ENCODE results near the gene INTS11. TPM values are rescaled to one million over a fixed set of nuclear protein-coding genes. Genes with fewer than 3 reads are reported as not detected.

Gene INTS11
- polyA plus RNA-seq, 2 of the 4 experiments (the other 2 are of a cell fraction): 41.9 to 62.9 TPM

DNA sequence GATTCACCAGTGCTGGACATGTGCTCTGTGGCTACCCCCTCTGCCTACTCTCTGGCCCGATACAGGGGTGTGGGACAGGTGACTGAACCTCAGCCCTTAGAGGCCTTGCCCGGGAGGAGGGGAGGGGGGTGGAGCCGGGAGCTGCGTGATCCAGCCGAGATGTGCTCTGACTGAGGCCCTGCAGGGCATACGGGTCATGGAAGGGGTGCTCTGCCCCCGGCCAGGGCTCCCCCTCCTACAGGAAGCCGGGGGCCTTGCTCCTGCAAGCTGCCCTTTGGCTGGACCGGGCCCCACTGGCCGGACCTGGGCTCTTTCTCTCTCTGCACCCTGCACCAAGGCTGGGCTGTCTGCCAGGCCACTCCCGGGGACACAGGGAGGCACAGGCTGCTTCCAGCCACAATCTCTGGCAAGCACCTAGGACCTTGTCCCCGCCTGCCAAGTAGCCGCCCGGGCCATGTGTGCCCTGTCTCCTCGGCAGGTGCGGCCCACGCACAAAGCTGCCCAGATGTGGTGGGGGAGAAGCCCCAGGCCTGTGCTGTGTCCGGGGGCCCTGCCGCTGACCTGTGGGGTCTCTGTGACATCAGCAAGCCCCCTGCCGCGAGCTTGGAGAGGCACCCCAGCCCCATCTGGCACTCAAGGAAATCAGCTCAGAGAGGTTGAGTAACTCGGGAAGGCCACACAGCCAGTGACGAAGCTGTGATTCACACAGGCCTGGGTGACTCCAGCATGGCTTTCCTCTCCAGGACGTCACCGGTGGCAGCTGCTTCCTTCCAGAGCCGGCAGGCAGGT is 42.7 kb downstream of the INTS11 start:
- POLR2A ChIA-PET: interaction anchor here (1.0 to 1.2 kb wide), 2 partner anchors 8 to 11 kb away, joined by 3 to 5 read pairs; partner anchors contain the start of gene UBE2J2
- peak; percentile 40 to 61 for ATAC-seq
- peaks cover 8% of the 10 kb centered on the region; the same call in 2 of the 3 replicates for H3K4me1 ChIP-seq
- no peaks in the 10 kb centered on the region for H3K9me3 ChIP-seq
- H3K4me2 ChIP-seq: no peak overlapping the region
- peak overlapping the region in 1 of 2 experiments; percentile 10; a peak in 1 of 6 replicates for H3K27ac ChIP-seq
- FAIRE-seq: no peak
- CTCF ChIA-PET: interaction anchor here (1.3 to 3.3 kb wide), 2 partner anchors 9 to 159 kb away, joined by 4 to 15 read pairs; no protein-coding TSS in a partner anchor
- 37% methylated on average over 7 of the region's 26 CpGs for WGBS (ENCODE audit: missing lambda C conversion rate)
- TF ChIP-seq KDM5A (IDR thresholded peaks at IDR 0.05) (no peak), FOSL2 (IDR thresholded peaks at IDR 0.05) (no peak), FOSL2 (CRISPR knock-in tag; IDR thresholded peaks at IDR 0.05) (peak; percentile 63), CHD4 (IDR thresholded peaks at IDR 0.05; ENCODE audit: borderline replicate concordance) (no peak), ZFP36 (IDR thresholded peaks at IDR 0.05; ENCODE audit: borderline replicate concordance, partially characterized antibody) (peak; percentile 89)
- no peak overlapping the region for H3K4me3 ChIP-seq
- peak in 1 of 2 experiments; percentile 59 for DNase-seq (ENCODE audit: low read depth in 1 of 2, low spot score in 1 of 2)

DNA sequence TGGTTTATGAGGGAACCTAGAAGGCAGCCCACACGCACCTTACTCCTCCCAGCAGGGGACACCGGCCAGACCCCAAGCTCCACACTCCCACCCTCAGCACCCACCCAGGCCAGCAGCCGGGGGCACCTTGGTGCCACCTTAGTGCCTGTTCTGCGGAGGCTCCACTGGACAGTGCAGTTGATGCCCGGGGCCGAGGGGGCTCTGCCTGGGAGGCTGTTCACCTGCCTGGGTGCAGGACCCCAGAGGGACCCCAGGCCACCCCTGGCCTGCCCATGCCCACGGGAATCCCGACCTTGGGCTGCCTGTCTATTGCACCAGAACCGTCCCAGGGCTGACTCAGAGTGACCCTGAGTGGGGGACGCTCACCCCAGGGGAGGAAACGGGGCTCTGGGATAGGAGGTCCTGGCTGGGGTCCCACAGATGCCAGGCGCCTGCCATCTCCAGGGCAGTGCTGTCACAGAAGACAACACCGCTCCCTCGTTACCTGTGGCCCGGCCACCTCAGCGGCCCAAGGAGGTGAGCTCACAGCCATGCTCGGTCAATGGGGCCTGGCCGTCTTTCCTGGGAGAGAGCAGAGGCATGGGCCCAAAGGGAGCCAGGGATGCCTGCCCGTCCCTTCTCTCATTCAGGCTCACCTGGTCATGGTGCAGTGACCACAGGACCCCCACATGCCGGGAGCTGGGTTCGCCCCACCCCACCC is 43.5 kb downstream of the INTS11 start:
- H3K27ac ChIP-seq: no peak overlapping the region
- DNase-seq (ENCODE audit: low read depth in 1 of 2, low spot score in 1 of 2) (no peak), ATAC-seq (no peak), FAIRE-seq (no peak)
- ChIA-PET CTCF (interaction anchor here (1.3 kb wide), 1 partner anchor 10 kb away, joined by 4 read pairs; no protein-coding TSS in a partner anchor), POLR2A (no interaction called here)
- H3K4me1 ChIP-seq: peaks cover 8% of the 10 kb centered on the region; the same call in 2 of the 3 replicates
- H3K4me2 ChIP-seq: no peak overlapping the region
- WGBS (ENCODE audit: missing lambda C conversion rate): 77% methylated on average over 5 of the region's 21 CpGs
- TF ChIP-seq ZSCAN20 (CRISPR knock-in tag; IDR thresholded peaks at IDR 0.05) (no peak), POLR2A (IDR thresholded peaks at IDR 0.05; ENCODE audit: low read length) (no peak), RCOR1 (IDR thresholded peaks at IDR 0.05; ENCODE audit: low read depth, low read length) (no peak), SMC3 (IDR thresholded peaks at IDR 0.05) (no peak), FOSB (CRISPR knock-in tag; IDR thresholded peaks at IDR 0.05) (no peak), RARB (CRISPR knock-in tag; IDR thresholded peaks at IDR 0.05) (no peak), HEYL (CRISPR knock-in tag; IDR thresholded peaks at IDR 0.05) (no peak), CBX8 (IDR thresholded peaks at IDR 0.05) (no peak), EHMT2 (IDR thresholded peaks at IDR 0.05; ENCODE audit: low read depth) (no peak), REST (IDR thresholded peaks at IDR 0.05) (no peak), HOXA7 (CRISPR knock-in tag; IDR thresholded peaks at IDR 0.05) (no peak), HDAC2 (IDR thresholded peaks at IDR 0.05) (no peak), ZFP36 (IDR thresholded peaks at IDR 0.05; ENCODE audit: borderline replicate concordance, partially characterized antibody) (no peak), POLR2AphosphoS2 (conservative IDR thresholded peaks at IDR 0.05; ENCODE audit: low read length) (no peak), TFCP2L1 (CRISPR knock-in tag; IDR thresholded peaks at IDR 0.05) (no peak), RAD21 (conservative IDR thresholded peaks at IDR 0.05 in 1 of 2, IDR thresholded peaks at IDR 0.05 in 1 of 2) (no peak)
- TF ChIP-seq, protein P1, sequence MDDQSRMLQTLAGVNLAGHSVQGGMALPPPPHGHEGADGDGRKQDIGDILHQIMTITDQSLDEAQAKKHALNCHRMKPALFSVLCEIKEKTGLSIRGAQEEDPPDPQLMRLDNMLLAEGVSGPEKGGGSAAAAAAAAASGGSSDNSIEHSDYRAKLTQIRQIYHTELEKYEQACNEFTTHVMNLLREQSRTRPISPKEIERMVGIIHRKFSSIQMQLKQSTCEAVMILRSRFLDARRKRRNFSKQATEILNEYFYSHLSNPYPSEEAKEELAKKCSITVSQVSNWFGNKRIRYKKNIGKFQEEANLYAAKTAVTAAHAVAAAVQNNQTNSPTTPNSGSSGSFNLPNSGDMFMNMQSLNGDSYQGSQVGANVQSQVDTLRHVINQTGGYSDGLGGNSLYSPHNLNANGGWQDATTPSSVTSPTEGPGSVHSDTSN (IDR thresholded peaks at IDR 0.05): no peak
- TF ChIP-seq, protein P2, sequence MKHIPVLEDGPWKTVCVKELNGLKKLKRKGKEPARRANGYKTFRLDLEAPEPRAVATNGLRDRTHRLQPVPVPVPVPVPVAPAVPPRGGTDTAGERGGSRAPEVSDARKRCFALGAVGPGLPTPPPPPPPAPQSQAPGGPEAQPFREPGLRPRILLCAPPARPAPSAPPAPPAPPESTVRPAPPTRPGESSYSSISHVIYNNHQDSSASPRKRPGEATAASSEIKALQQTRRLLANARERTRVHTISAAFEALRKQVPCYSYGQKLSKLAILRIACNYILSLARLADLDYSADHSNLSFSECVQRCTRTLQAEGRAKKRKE (CRISPR knock-in tag; IDR thresholded peaks at IDR 0.05; ENCODE audit: low read depth): no peak
- no peak overlapping the region for H3K4me3 ChIP-seq
- no peaks in the 10 kb centered on the region for H3K9me3 ChIP-seq

Measured in A549 (cell line).